Smooth muscle cell (in vitro differentiated cells): ENCODE results near the gene RGS10. TPM values are rescaled to one million over a fixed set of nuclear protein-coding genes. Genes with fewer than 3 reads are reported as not detected.
A peak's percentile ranks its signal among the peaks of the same experiment; 100 is the strongest.

Source experiments
- DNase-seq: peaks from one replicate; lab custom pipeline; 2025; ENCODE audit not compliant: unreplicated experiment; lab: John Stamatoyannopoulos, UW
- H2AFZ ChIP-seq: fragments of 200-600 bp; sonication (generic); 2 replicates; pipeline ENCODE4 v1.6.0; 2016; ENCODE audit warnings: antibody characterized with exemption, low read depth, mild to moderate bottlenecking
- H3F3A ChIP-seq: fragments of 200-600 bp; sonication (generic); 2 replicates; pipeline ENCODE4 v1.6.0; 2017; ENCODE audit warnings: antibody characterized with exemption, low read depth
- H3K27ac ChIP-seq: fragments of 200-600 bp; sonication (generic); 2 replicates; pipeline ENCODE4 v1.5.1; 2016; ENCODE audit warnings: low read depth, mild to moderate bottlenecking
- H3K27me3 ChIP-seq: fragments of 200-600 bp; sonication (generic); 2 replicates; pipeline ENCODE4 v1.6.1; 2016; ENCODE audit warnings: low read depth, mild to moderate bottlenecking
- H3K36me3 ChIP-seq: fragments of 200-600 bp; sonication (generic); 2 replicates; pipeline ENCODE4 v1.5.1; 2016; ENCODE audit warnings: low read depth
- H3K4me1 ChIP-seq: fragments of 200-600 bp; sonication (generic); 2 replicates; pipeline ENCODE4 v1.5.1; 2016; ENCODE audit warnings: low read depth
- H3K4me2 ChIP-seq: fragments of 200-600 bp; sonication (generic); 2 replicates; pipeline ENCODE4 v1.6.0; 2016; ENCODE audit warnings: mild to moderate bottlenecking
- H3K4me3 ChIP-seq: fragments of 200-600 bp; sonication (generic); 2 replicates; pipeline ENCODE4 v1.5.1; 2016; ENCODE audit warnings: mild to moderate bottlenecking
- H3K79me2 ChIP-seq: fragments of 200-600 bp; sonication (generic); 2 replicates; pipeline ENCODE4 v1.6.0; 2016; ENCODE audit warnings: low read depth, mild to moderate bottlenecking
- H3K9ac ChIP-seq: fragments of 200-600 bp; sonication (generic); 2 replicates; pipeline ENCODE4 v1.6.0; 2016; ENCODE audit warnings: low read depth
- H3K9me3 ChIP-seq: fragments of 200-600 bp; sonication (generic); replicated peaks from 2 replicates; pipeline ENCODE4 v1.5.1; 2016; ENCODE audit warnings: low read depth
- H4K20me1 ChIP-seq: fragments of 200-600 bp; sonication (generic); 2 replicates; pipeline ENCODE4 v1.6.0; 2016; ENCODE audit warnings: low read depth
- CTCF ChIP-seq: fragments of 200-600 bp; sonication (generic); IDR thresholded peaks from 2 replicates; pipeline ENCODE4 v1.5.1; 2017; ENCODE audit warnings: borderline replicate concordance, mild to moderate bottlenecking, antibody characterized with exemption; ENCODE audit not compliant: insufficient read depth, poor library complexity, severe bottlenecking
- WGBS: methylation state at CpG from one replicate; pipeline ENCODE4 v1.1.7; 2016; ENCODE audit warnings: low lambda C conversion rate; 5-methylcytosine and 5-hydroxymethylcytosine counted together
- polyA plus RNA-seq: library from polyadenylated mRNA; unstranded; fragments of >200 nt; fragmentation: Nextera tagmentation; extraction: Ambion mirVana; gene quantifications from 2 replicates; pipeline ENCODE4 v1.2.1, GENCODE V29; 2016
- total RNA-seq: library from RNA; depleted of rRNA; stranded (reverse); fragments of >200 nt; gene quantifications from 2 replicates; pipeline ENCODE4 v1.2.3, GENCODE V29; 2014

RGS10 gene
- total and polyA plus RNA-seq, 2 experiments from 2014 or later, result 40.2 to 72.5 TPM

GRCh38 chr10:119497243-119497642 lies 45.3 kb downstream of the RGS10 start:
- TF ChIP-seq CTCF, result no peak
- H3K4me1 ChIP-seq, result peaks cover 11% of the 10 kb centered on the region
- WGBS, result 72% methylated on average over 9 of the region's 9 CpGs

GRCh38 chr10:119496273-119496672 lies 46.2 kb downstream of the RGS10 start:
- peaks cover 11% of the 10 kb centered on the region for H3K4me1 ChIP-seq
- H2AFZ ChIP-seq, result no peak overlapping the region
- no peaks in the 10 kb centered on the region for H3K27me3 ChIP-seq
- 44% methylated on average over 7 of the region's 7 CpGs for WGBS
- H3K9me3 ChIP-seq, result no peaks in the 10 kb centered on the region
- H3K36me3 ChIP-seq, result no peaks in the 10 kb centered on the region
- H3K4me3 ChIP-seq, result no peak overlapping the region
- H3K79me2 ChIP-seq, result no peaks in the 10 kb centered on the region
- no peak for TF ChIP-seq CTCF
- no peak for DNase-seq
- H4K20me1 ChIP-seq, result no peaks in the 10 kb centered on the region
- H3F3A ChIP-seq, result peaks cover 30% of the 10 kb centered on the region
- no peak overlapping the region for H3K9ac ChIP-seq
- H3K4me2 ChIP-seq, result no peak overlapping the region
- peak overlapping the region; percentile 27 for H3K27ac ChIP-seq

More at GRCh38 chr10:119497243-119497642, 45.3 kb downstream of the RGS10 start:
- H3K4me2 ChIP-seq, result peak overlapping the region; percentile 13
- H3K4me3 ChIP-seq, result no peak overlapping the region
- H3K9me3 ChIP-seq, result no peaks in the 10 kb centered on the region
- no peaks in the 10 kb centered on the region for H3K27me3 ChIP-seq
- H3F3A ChIP-seq, result peaks cover 26% of the 10 kb centered on the region
- H3K36me3 ChIP-seq, result no peaks in the 10 kb centered on the region
- H4K20me1 ChIP-seq, result no peaks in the 10 kb centered on the region
- no peak overlapping the region for H2AFZ ChIP-seq
- H3K79me2 ChIP-seq, result no peaks in the 10 kb centered on the region
- no peak for DNase-seq
- no peak overlapping the region for H3K9ac ChIP-seq
- H3K27ac ChIP-seq, result peak overlapping the region; percentile 5

- no peak overlapping the region for H2AFZ ChIP-seq
- WGBS, result 94% methylated on average over 3 of the region's 3 CpGs
- peaks cover 25% of the 10 kb centered on the region for H3F3A ChIP-seq
- no peaks in the 10 kb centered on the region for H3K9me3 ChIP-seq
- H3K9ac ChIP-seq, result no peak overlapping the region
- H3K4me2 ChIP-seq, result no peak overlapping the region
- H3K27ac ChIP-seq, result no peak overlapping the region
- H4K20me1 ChIP-seq, result no peaks in the 10 kb centered on the region
- H3K4me1 ChIP-seq, result peaks cover 11% of the 10 kb centered on the region
- no peak for TF ChIP-seq CTCF
- H3K4me3 ChIP-seq, result no peak overlapping the region
- H3K36me3 ChIP-seq, result no peaks in the 10 kb centered on the region
- H3K27me3 ChIP-seq, result no peaks in the 10 kb centered on the region
- no peak for DNase-seq
- H3K79me2 ChIP-seq, result no peaks in the 10 kb centered on the region
Measured at GRCh38 chr10:119495545-119495944, 47.0 kb downstream of the RGS10 start.

GRCh38 chr10:119495021-119495505 lies 47.5 kb downstream of the RGS10 start:
- H3F3A ChIP-seq, result peaks cover 24% of the 10 kb centered on the region
- H2AFZ ChIP-seq, result no peak overlapping the region
- 98% methylated on average over 5 of the region's 5 CpGs for WGBS
- no peaks in the 10 kb centered on the region for H4K20me1 ChIP-seq
- H3K27me3 ChIP-seq, result no peaks in the 10 kb centered on the region
- H3K9me3 ChIP-seq, result no peaks in the 10 kb centered on the region
- DNase-seq, result no peak
- H3K27ac ChIP-seq, result no peak overlapping the region
- H3K4me3 ChIP-seq, result no peak overlapping the region
- H3K4me1 ChIP-seq, result peaks cover 10% of the 10 kb centered on the region
- TF ChIP-seq CTCF, result no peak
- H3K36me3 ChIP-seq, result no peaks in the 10 kb centered on the region
- no peaks in the 10 kb centered on the region for H3K79me2 ChIP-seq
- no peak overlapping the region for H3K9ac ChIP-seq
- H3K4me2 ChIP-seq, result no peak overlapping the region
